ENCODE data around the gene PRDM11. TPM values are rescaled to one million over a fixed set of nuclear protein-coding genes. Genes with fewer than 3 reads are reported as not detected.

Gene PRDM11
- total RNA-seq, 4 donors from 2014 or later, result 26.4 to 57.2 (median 29.6) TPM

DNA sequence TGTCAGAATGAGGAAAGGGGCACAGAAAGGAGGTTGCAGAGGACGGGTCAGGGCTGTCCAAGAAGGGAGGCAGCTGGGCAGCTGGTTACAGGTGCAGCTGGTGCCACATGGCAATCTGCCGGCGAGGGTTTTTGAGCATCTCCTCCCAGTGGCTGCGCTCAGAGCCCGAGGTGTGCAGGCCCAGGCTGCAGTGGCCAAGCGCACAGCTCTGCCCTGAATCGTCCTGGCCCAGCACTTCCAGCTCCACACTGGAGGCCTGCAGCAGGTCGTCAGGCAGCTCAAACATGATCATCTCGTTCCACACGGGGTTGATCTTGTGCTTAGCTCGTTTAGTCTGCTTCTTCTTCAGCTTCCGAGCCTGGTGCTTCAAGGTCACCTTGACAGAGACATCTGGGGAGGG, 97.5 kb downstream of the PRDM11 start:
- TF ChIP-seq, protein P1, sequence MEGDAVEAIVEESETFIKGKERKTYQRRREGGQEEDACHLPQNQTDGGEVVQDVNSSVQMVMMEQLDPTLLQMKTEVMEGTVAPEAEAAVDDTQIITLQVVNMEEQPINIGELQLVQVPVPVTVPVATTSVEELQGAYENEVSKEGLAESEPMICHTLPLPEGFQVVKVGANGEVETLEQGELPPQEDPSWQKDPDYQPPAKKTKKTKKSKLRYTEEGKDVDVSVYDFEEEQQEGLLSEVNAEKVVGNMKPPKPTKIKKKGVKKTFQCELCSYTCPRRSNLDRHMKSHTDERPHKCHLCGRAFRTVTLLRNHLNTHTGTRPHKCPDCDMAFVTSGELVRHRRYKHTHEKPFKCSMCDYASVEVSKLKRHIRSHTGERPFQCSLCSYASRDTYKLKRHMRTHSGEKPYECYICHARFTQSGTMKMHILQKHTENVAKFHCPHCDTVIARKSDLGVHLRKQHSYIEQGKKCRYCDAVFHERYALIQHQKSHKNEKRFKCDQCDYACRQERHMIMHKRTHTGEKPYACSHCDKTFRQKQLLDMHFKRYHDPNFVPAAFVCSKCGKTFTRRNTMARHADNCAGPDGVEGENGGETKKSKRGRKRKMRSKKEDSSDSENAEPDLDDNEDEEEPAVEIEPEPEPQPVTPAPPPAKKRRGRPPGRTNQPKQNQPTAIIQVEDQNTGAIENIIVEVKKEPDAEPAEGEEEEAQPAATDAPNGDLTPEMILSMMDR (IDR thresholded peaks at IDR 0.05), result no peak
- TF ChIP-seq EP300 (IDR thresholded peaks at IDR 0.05), result no peak
- no peak for TF ChIP-seq POLR2AphosphoS5 (IDR thresholded peaks at IDR 0.05)
- TF ChIP-seq POLR2A (IDR thresholded peaks at IDR 0.05), result no peak
- WGBS, 2 donors (ENCODE audit: low coverage in 1 of 2), result 40 to 100% methylated on average over 1 of the region's 12 CpGs
- H3K4me3 ChIP-seq, result no peak overlapping the region
- no peak for ATAC-seq
- H3K27me3 ChIP-seq, result peaks cover 4% of the 10 kb centered on the region
- no peaks in the 10 kb centered on the region for H3K36me3 ChIP-seq
- H3K9me3 ChIP-seq, result peaks cover 0 to 11% (median 0%) of the 10 kb centered on the region in 3 donors
- peaks cover 0 to 6% (median 0%) of the 10 kb centered on the region in 3 donors for H3K4me1 ChIP-seq
- H3K27ac ChIP-seq, result no peak overlapping the region

DNA sequence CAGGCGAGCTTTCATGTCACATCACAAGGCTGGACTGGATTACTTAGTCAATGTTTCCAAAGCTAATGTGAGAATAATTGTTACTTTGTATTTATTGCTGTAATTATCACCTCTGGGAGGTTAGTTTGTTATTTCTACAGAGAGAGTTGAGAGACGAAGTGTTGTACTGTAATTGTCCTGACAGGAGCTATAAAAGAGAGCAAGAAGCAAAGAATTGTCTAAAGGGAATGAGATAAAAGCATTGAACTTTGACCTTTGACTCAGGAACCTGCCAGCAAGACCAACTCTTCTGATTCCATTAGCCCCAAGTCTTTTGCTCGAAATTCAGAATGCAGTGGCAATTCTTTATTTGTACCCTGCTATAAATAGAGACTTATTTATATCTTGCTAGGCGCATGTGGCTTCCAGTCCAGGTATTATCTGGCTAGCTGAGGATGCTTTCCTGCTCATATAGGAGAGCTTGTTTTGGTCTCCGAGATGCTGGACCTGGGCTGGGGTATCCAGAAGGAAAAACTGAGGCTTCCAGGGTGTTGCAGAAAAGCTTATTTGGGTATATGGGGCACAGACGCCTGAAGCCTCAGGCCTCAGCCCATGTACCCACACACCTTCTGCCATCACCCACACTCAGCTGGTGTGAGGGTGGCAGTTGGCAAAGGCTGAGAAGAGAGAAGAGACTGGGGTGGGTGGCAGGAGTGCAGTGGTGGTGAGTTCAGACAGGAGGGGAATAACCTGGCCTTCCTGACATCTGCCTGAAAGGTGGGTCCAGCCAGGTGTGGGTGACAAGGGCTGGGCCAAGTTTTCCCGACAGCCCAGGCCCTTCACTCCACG, 99.0 kb downstream of the PRDM11 start:
- Histone ChIP-seq H3K9me3 (no peaks in the 10 kb centered on the region), H3K4me3 (no peak overlapping the region), H3K36me3 (no peaks in the 10 kb centered on the region), H3K27me3 (no peaks in the 10 kb centered on the region), H3K4me1 (peaks cover 0 to 6% (median 0%) of the 10 kb centered on the region in 3 donors), H3K27ac (no peak overlapping the region)
- 56 to 82% methylated on average over 7 to 8 of the region's 8 CpGs for WGBS, 2 donors (ENCODE audit: low coverage in 1 of 2)
- TF ChIP-seq POLR2AphosphoS5 (IDR thresholded peaks at IDR 0.05), result no peak
- TF ChIP-seq, protein P1 (IDR thresholded peaks at IDR 0.05), result no peak
- no peak for TF ChIP-seq EP300 (IDR thresholded peaks at IDR 0.05)
- no peak for TF ChIP-seq POLR2A (IDR thresholded peaks at IDR 0.05)
- ATAC-seq, result no peak

DNA sequence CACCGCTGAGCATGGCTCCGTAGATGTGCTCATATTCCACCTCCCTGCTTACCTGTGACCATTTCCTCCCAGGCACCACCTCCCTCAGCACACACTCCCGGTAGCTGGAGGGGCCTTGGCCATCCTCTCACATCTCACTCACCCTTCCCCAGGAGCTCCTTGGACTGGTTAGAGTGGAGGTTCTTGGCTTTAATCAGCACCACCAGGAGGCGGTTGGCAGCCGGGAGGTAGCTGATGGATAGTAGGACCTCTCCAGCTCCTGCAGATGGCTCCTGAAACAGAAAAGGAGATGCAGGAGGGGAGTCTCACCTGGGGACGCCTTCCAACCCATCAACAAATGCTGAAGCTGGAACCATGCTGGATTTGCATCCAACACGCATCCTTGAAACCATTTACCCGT, 99.8 kb downstream of the PRDM11 start:
- WGBS, 2 donors (ENCODE audit: low coverage in 1 of 2), result 80% methylated on average over 1 of the region's 8 CpGs; no CpG with 5 or more reads in 1 of the 2 donors
- no peaks in the 10 kb centered on the region for H3K27me3 ChIP-seq
- H3K4me3 ChIP-seq, result no peak overlapping the region
- no peak overlapping the region for H3K27ac ChIP-seq
- peaks cover 0 to 6% (median 0%) of the 10 kb centered on the region in 3 donors for H3K4me1 ChIP-seq
- no peaks in the 10 kb centered on the region for H3K9me3 ChIP-seq
- ATAC-seq, result no peak
- TF ChIP-seq, protein P1 (IDR thresholded peaks at IDR 0.05), result no peak
- TF ChIP-seq POLR2AphosphoS5 (IDR thresholded peaks at IDR 0.05) (no peak), EP300 (IDR thresholded peaks at IDR 0.05) (no peak), POLR2A (IDR thresholded peaks at IDR 0.05) (no peak)
- no peaks in the 10 kb centered on the region for H3K36me3 ChIP-seq

DNA sequence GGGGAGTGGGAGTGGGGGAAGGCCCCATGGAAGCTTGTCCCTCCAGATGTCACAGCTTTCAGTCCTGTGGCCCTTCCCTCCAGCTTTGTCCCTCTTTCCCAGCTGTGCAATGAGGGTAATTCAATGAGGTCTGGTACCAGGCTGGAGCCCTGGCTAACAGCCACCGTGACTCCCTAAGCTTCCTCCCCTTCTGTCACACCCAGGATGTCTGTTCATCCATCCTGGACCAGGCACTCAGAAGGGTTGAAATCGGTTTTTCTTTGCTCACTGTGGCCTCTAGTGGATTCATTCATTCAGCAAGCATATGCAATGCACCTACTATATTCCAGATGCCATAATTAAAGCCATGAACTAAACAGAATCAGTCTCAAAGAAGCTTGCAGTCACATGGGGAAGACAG, 101.0 kb downstream of the PRDM11 start:
- Histone ChIP-seq H3K4me1 (peaks cover 0 to 6% (median 0%) of the 10 kb centered on the region in 3 donors), H3K36me3 (no peaks in the 10 kb centered on the region), H3K9me3 (no peaks in the 10 kb centered on the region), H3K4me3 (no peak overlapping the region), H3K27me3 (peaks cover 4% of the 10 kb centered on the region), H3K27ac (no peak overlapping the region)
- ATAC-seq, result no peak
- WGBS, 2 donors (ENCODE audit: low coverage in 1 of 2), result 0 to 40% methylated on average over 1 to 2 of the region's 2 CpGs
- TF ChIP-seq POLR2AphosphoS5 (IDR thresholded peaks at IDR 0.05) (no peak), EP300 (IDR thresholded peaks at IDR 0.05) (no peak), POLR2A (IDR thresholded peaks at IDR 0.05) (no peak)
- TF ChIP-seq, protein P1 (IDR thresholded peaks at IDR 0.05), result no peak
